22Rv1 (cell line): Measurements from ENCODE around the gene ITFG1.

ENCODE experiments used
- H3K27ac ChIP-seq: fragments of 450-650 bp; 2 replicates; pipeline ENCODE4 v1.5.1; 2017
- ZFX ChIP-seq: fragments of 450-650 bp; IDR thresholded peaks from 2 replicates; pipeline ENCODE4 v1.6.1; 2017; ENCODE audit warnings: antibody characterized with exemption, borderline replicate concordance
- TF ChIP-seq, protein P1 (sequence below): fragments of 450-650 bp; IDR thresholded peaks from 2 replicates; pipeline ENCODE4 v1.5.1; 2017; ENCODE audit warnings: mild to moderate bottlenecking

Gene ITFG1

GRCh38 chr16:47413041-47413440, 47.8 kb downstream of the ITFG1 start:
- no peak overlapping the region for H3K27ac ChIP-seq
- TF ChIP-seq, protein P1, sequence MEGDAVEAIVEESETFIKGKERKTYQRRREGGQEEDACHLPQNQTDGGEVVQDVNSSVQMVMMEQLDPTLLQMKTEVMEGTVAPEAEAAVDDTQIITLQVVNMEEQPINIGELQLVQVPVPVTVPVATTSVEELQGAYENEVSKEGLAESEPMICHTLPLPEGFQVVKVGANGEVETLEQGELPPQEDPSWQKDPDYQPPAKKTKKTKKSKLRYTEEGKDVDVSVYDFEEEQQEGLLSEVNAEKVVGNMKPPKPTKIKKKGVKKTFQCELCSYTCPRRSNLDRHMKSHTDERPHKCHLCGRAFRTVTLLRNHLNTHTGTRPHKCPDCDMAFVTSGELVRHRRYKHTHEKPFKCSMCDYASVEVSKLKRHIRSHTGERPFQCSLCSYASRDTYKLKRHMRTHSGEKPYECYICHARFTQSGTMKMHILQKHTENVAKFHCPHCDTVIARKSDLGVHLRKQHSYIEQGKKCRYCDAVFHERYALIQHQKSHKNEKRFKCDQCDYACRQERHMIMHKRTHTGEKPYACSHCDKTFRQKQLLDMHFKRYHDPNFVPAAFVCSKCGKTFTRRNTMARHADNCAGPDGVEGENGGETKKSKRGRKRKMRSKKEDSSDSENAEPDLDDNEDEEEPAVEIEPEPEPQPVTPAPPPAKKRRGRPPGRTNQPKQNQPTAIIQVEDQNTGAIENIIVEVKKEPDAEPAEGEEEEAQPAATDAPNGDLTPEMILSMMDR: no peak
- TF ChIP-seq ZFX: no peak

DNA sequence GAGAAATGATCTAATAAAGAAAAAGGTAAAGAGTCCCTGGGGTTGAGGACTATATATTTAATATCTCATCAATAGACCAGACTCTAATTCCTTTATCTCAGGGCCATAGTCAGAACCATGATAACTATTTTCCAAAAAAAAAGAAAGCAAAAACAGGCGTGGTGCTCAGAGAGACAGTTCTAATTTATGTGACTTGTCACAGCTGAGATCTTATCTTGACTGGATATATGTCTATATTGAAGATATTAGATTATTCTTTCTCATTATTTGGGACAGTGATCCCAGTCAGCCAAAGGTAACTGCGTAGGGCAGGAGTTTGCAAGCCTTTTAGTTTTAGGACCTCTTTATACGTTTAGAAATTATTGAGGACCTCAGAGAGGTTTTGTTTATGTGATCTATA, 52.4 kb downstream of the ITFG1 start:
- H3K27ac ChIP-seq: no peak overlapping the region
- TF ChIP-seq, protein P1: no peak
- no peak for TF ChIP-seq ZFX

DNA sequence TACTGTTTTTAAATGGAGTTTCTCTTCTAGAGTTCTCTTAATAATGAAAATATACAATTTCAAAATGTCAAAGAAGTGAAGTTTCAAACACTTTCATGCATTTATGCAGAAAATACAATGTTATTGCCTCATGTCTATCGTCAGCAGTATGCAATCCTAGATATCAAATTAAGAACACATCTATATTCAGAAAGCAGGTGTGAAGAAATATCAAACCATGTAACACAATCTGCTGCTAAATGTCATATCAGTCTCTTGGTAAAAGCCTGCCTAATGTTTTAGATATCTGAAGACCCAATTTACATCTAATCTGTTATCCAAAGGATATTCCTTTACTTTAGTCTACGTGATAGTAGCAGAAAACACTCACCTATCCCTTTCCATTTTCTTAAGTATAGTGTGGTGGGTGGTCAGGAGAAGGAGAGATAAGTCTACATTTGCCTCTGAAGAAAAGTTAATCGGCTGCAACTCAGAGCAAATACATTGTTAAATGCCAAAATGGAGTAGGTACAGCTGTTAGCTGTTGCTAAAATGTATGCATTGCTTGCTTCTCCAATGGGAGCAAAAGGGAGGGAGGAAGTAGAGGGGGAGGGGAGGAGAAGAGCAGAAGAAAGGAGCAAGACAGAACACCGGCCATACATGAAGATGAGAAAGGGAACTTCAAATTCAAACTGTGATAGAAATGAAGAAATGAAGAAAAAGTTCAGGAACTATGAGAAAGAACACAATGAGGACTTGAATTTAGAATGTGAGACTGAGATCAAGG, 64.9 kb downstream of the ITFG1 start:
- TF ChIP-seq, protein P1: no peak
- no peak for TF ChIP-seq ZFX
- H3K27ac ChIP-seq: no peak overlapping the region

GRCh38 chr16:47392081-47392480, 68.8 kb downstream of the ITFG1 start:
- no peak overlapping the region for H3K27ac ChIP-seq
- TF ChIP-seq ZFX: no peak
- TF ChIP-seq, protein P1: no peak

DNA sequence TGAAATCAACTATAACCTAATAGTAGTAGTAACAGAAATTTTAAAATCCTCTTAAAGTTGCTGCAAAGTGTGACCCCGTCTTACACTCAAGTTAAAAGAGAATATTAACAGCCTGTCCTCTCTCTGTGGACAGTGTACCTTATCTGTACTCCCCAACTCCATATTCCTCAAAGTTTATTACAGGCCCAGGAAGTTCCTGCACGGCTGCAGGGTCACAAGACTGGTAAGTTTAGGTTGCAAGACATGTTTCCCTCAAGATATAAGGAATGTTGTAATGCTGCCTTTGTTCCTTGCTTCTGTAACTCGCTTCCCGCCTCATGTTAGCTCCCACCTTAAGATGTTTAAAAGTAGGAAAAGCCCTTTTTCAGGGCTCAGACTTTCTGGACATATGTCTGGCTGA, 72.2 kb downstream of the ITFG1 start:
- TF ChIP-seq, protein P1: no peak
- no peak for TF ChIP-seq ZFX
- no peak overlapping the region for H3K27ac ChIP-seq

- H3K27ac ChIP-seq: no peak overlapping the region
- no peak for TF ChIP-seq ZFX
- TF ChIP-seq, protein P1: no peak
These were observed 73.7 kb downstream of the ITFG1 start for GRCh38 chr16:47387026-47387734.

- no peak overlapping the region for H3K27ac ChIP-seq
- TF ChIP-seq, protein P1: no peak
- no peak for TF ChIP-seq ZFX
These were observed 74.6 kb downstream of the ITFG1 start for GRCh38 chr16:47386201-47386718.
